CD8-positive, alpha-beta memory T cell (primary cell): ENCODE measurements around the gene MUC22. TPM values are rescaled to one million over a fixed set of nuclear protein-coding genes. Genes with fewer than 3 reads are reported as not detected.

Experiments used
- CTCF ChIA-PET: fragments of 350-600 bp; sonication (Branson Sonifier 250); formaldehyde crosslinking; loops from one replicate; lab custom pipeline; 2021; ENCODE audit warnings: antibody characterized with exemption; lab: Charles Lee
- POLR2A ChIA-PET: fragments of 350-600 bp; sonication (Branson Sonifier 250); formaldehyde crosslinking; loops from one replicate; lab custom pipeline; 2021; ENCODE audit warnings: antibody characterized with exemption; lab: Charles Lee
- DNase-seq, 5 donors: peaks; one replicate each; pipeline versions ENCODE4 v3.0.0 to v3.0.0-alpha.2; 2020 to 2022; ENCODE audit warnings: mixed read lengths in 1 of 5
- H3K27ac ChIP-seq: one replicate; pipeline ENCODE4 v1.7.0; 2013; ENCODE audit warnings: low read depth, mild to moderate bottlenecking, low read length, moderate library complexity
- H3K27me3 ChIP-seq: 2 replicates; pipeline ENCODE4 v1.7.0; 2013; ENCODE audit warnings: low read length, mild to moderate bottlenecking; ENCODE audit not compliant: insufficient read depth, poor library complexity, severe bottlenecking
- H3K36me3 ChIP-seq: 2 replicates; pipeline ENCODE4 v1.7.0; 2013; ENCODE audit warnings: mild to moderate bottlenecking, low read length, moderate library complexity; ENCODE audit not compliant: insufficient read depth
- H3K4me1 ChIP-seq: 2 replicates; pipeline ENCODE4 v1.7.0; 2013; ENCODE audit warnings: mild to moderate bottlenecking, low read length, moderate library complexity; ENCODE audit not compliant: insufficient read depth
- H3K4me3 ChIP-seq: 2 replicates; pipeline ENCODE4 v1.7.0; 2013; ENCODE audit warnings: mild to moderate bottlenecking, low read length
- H3K9me3 ChIP-seq: 2 replicates; pipeline ENCODE4 v1.7.0; 2013; ENCODE audit warnings: mild to moderate bottlenecking, low read length
- H3K27ac Mint-ChIP-seq, 8 donors: one replicate each; pipeline ENCODE4 v1.8.0; 2020 to 2021; ENCODE audit warnings: mixed read lengths in 8 of 8, mild to moderate bottlenecking in 6 of 8, inconsistent platforms in 3 of 8, moderate library complexity in 3 of 8
- H3K27me3 Mint-ChIP-seq, 2 donors: one replicate each; pipeline ENCODE4 v1.8.0; 2020 to 2021; ENCODE audit warnings: mixed read lengths in 2 of 2, mild to moderate bottlenecking in 1 of 2, moderate library complexity in 1 of 2
- H3K36me3 Mint-ChIP-seq, 3 donors: one replicate each; pipeline ENCODE4 v1.8.0; 2020 to 2021; ENCODE audit warnings: mixed read lengths in 3 of 3, inconsistent platforms in 1 of 3, mild to moderate bottlenecking in 1 of 3
- H3K4me1 Mint-ChIP-seq, 3 donors: one replicate each; pipeline ENCODE4 v1.8.0; 2020 to 2021; ENCODE audit warnings: mixed read lengths in 3 of 3, inconsistent platforms in 1 of 3, mild to moderate bottlenecking in 1 of 3
- H3K4me3 Mint-ChIP-seq, 7 donors: one replicate each; pipeline ENCODE4 v1.8.0; 2020 to 2021; ENCODE audit warnings: mixed read lengths in 7 of 7, mild to moderate bottlenecking in 6 of 7, moderate library complexity in 4 of 7, inconsistent platforms in 2 of 7
- H3K9me3 Mint-ChIP-seq, 5 donors: one replicate each; pipeline ENCODE4 v1.8.0; 2020 to 2022; ENCODE audit warnings: mixed read lengths in 5 of 5, mild to moderate bottlenecking in 3 of 5, moderate library complexity in 2 of 5, inconsistent platforms in 1 of 5
- polyA plus RNA-seq: library from polyadenylated mRNA; unstranded; fragments of 300-500 nt; fragmentation: Illumina TruSeq; gene quantifications from one replicate; pipeline ENCODE4 v1.2.3, GENCODE V29; 2021
- total RNA-seq, 2 experiments: library from RNA; stranded (reverse); gene quantifications; one replicate each; pipeline ENCODE4 v1.2.3, GENCODE V29; 2021

MUC22 gene
- total and polyA plus RNA-seq, 3 experiments from 2014 or later: not detected

- H3K36me3 Mint-ChIP-seq: no peaks in the 10 kb centered on the region
- POLR2A ChIA-PET: no interaction called here
- Histone ChIP-seq H3K27ac (no peak overlapping the region), H3K27me3 (no peaks in the 10 kb centered on the region), H3K9me3 (no peaks in the 10 kb centered on the region), H3K4me1 (no peaks in the 10 kb centered on the region), H3K36me3 (no peaks in the 10 kb centered on the region), H3K4me3 (no peak overlapping the region)
- H3K27me3 Mint-ChIP-seq: peaks cover 9 to 45% of the 10 kb centered on the region in 2 donors
- H3K4me3 Mint-ChIP-seq: no peak overlapping the region
- H3K4me1 Mint-ChIP-seq: no peaks in the 10 kb centered on the region
- H3K9me3 Mint-ChIP-seq: peaks cover 0 to 1% (median 0%) of the 10 kb centered on the region in 5 donors
- CTCF ChIA-PET: no interaction called here
- H3K27ac Mint-ChIP-seq: no peak overlapping the region
- DNase-seq: no peak
Observed at GRCh38 chr6:31035862-31036497, 25.7 kb downstream of the MUC22 start.

- POLR2A ChIA-PET: no interaction called here
- CTCF ChIA-PET: interaction anchor here (1.1 kb wide), 1 partner anchor 51 kb away, joined by 3 read pairs; no protein-coding TSS in a partner anchor
Observed at GRCh38 chr6:31037169-31037568, 26.9 kb downstream of the MUC22 start.

GRCh38 chr6:31037682-31038081, 27.4 kb downstream of the MUC22 start:
- Mint-ChIP-seq H3K27ac (no peak overlapping the region), H3K9me3 (peaks cover 0 to 1% (median 0%) of the 10 kb centered on the region in 5 donors), H3K27me3 (peaks cover 6 to 36% of the 10 kb centered on the region in 2 donors), H3K4me3 (no peak overlapping the region), H3K4me1 (peaks cover 0 to under 1% (median 0%) of the 10 kb centered on the region in 3 donors), H3K36me3 (no peaks in the 10 kb centered on the region)
- no peaks in the 10 kb centered on the region for H3K27me3 ChIP-seq
- no peak overlapping the region for H3K27ac ChIP-seq
- ChIA-PET CTCF (interaction anchor here (1.1 kb wide), 1 partner anchor 50 kb away, joined by 3 read pairs; no protein-coding TSS in a partner anchor), POLR2A (no interaction called here)
- H3K4me3 ChIP-seq: no peak overlapping the region
- DNase-seq: no peak
- no peaks in the 10 kb centered on the region for H3K36me3 ChIP-seq
- no peaks in the 10 kb centered on the region for H3K4me1 ChIP-seq
- H3K9me3 ChIP-seq: no peaks in the 10 kb centered on the region

More at GRCh38 chr6:31037169-31037568, 26.9 kb downstream of the MUC22 start:
- no peaks in the 10 kb centered on the region for H3K36me3 ChIP-seq
- no peaks in the 10 kb centered on the region for H3K9me3 ChIP-seq
- H3K27me3 ChIP-seq: no peaks in the 10 kb centered on the region
- no peaks in the 10 kb centered on the region for H3K4me1 ChIP-seq
- Mint-ChIP-seq H3K4me3 (no peak overlapping the region), H3K27ac (no peak overlapping the region), H3K9me3 (peaks cover 0 to 1% (median 0%) of the 10 kb centered on the region in 5 donors), H3K27me3 (peaks cover 7 to 40% of the 10 kb centered on the region in 2 donors), H3K36me3 (no peaks in the 10 kb centered on the region), H3K4me1 (no peaks in the 10 kb centered on the region)
- no peak overlapping the region for H3K27ac ChIP-seq
- no peak for DNase-seq
- no peak overlapping the region for H3K4me3 ChIP-seq

- no peak overlapping the region for H3K4me3 Mint-ChIP-seq
- H3K27me3 ChIP-seq: no peaks in the 10 kb centered on the region
- H3K9me3 ChIP-seq: no peaks in the 10 kb centered on the region
- no peaks in the 10 kb centered on the region for H3K36me3 Mint-ChIP-seq
- H3K27me3 Mint-ChIP-seq: peaks cover 9 to 33% of the 10 kb centered on the region in 2 donors
- DNase-seq: no peak
- no peaks in the 10 kb centered on the region for H3K36me3 ChIP-seq
- H3K4me1 Mint-ChIP-seq: peaks cover 0 to 3% (median 3%) of the 10 kb centered on the region in 3 donors
- peaks cover 0 to 1% (median 0%) of the 10 kb centered on the region in 5 donors for H3K9me3 Mint-ChIP-seq
- H3K4me1 ChIP-seq: no peaks in the 10 kb centered on the region
- POLR2A ChIA-PET: no interaction called here
- CTCF ChIA-PET: no interaction called here
- no peak overlapping the region for H3K27ac ChIP-seq
- no peak overlapping the region for H3K4me3 ChIP-seq
- peak overlapping the region in 1 of 8 donors; percentile 35 for H3K27ac Mint-ChIP-seq
Observed at GRCh38 chr6:31038559-31038958, 28.3 kb downstream of the MUC22 start.

GRCh38 chr6:31040801-31041200, 30.5 kb downstream of the MUC22 start:
- Mint-ChIP-seq H3K4me3 (no peak overlapping the region), H3K4me1 (peaks cover 0 to 3% (median 3%) of the 10 kb centered on the region in 3 donors), H3K27me3 (peaks cover 18 to 39% of the 10 kb centered on the region in 2 donors), H3K9me3 (peaks cover 0 to 1% (median 0%) of the 10 kb centered on the region in 5 donors), H3K27ac (no peak overlapping the region), H3K36me3 (no peaks in the 10 kb centered on the region)
- DNase-seq: no peak
- POLR2A ChIA-PET: interaction anchor here (0.6 kb wide), 1 partner anchor 85 kb away, joined by 4 read pairs; no protein-coding TSS in a partner anchor
- no peaks in the 10 kb centered on the region for H3K4me1 ChIP-seq
- H3K27ac ChIP-seq: no peak overlapping the region
- H3K27me3 ChIP-seq: no peaks in the 10 kb centered on the region
- no peak overlapping the region for H3K4me3 ChIP-seq
- H3K36me3 ChIP-seq: no peaks in the 10 kb centered on the region
- CTCF ChIA-PET: no interaction called here
- H3K9me3 ChIP-seq: no peaks in the 10 kb centered on the region

- no peak for DNase-seq
- ChIA-PET CTCF (interaction anchor here (1.8 kb wide), 1 partner anchor 38 kb away, joined by 8 read pairs; no protein-coding TSS in a partner anchor), POLR2A (no interaction called here)
- peaks cover 0 to 3% (median 3%) of the 10 kb centered on the region in 3 donors for H3K4me1 Mint-ChIP-seq
- H3K36me3 Mint-ChIP-seq: no peaks in the 10 kb centered on the region
- no peaks in the 10 kb centered on the region for H3K36me3 ChIP-seq
- H3K27ac Mint-ChIP-seq: no peak overlapping the region
- H3K27me3 ChIP-seq: no peaks in the 10 kb centered on the region
- peaks cover 0 to 1% (median 0%) of the 10 kb centered on the region in 5 donors for H3K9me3 Mint-ChIP-seq
- no peak overlapping the region for H3K4me3 Mint-ChIP-seq
- no peaks in the 10 kb centered on the region for H3K9me3 ChIP-seq
- H3K4me1 ChIP-seq: no peaks in the 10 kb centered on the region
- H3K4me3 ChIP-seq: no peak overlapping the region
- H3K27ac ChIP-seq: no peak overlapping the region
- peaks cover 16 to 46% of the 10 kb centered on the region in 2 donors for H3K27me3 Mint-ChIP-seq
Observed at GRCh38 chr6:31041372-31041974, 31.2 kb downstream of the MUC22 start.

- ChIA-PET CTCF (interaction anchor here (1.8 kb wide), 1 partner anchor 37 kb away, joined by 8 read pairs; no protein-coding TSS in a partner anchor), POLR2A (no interaction called here)
- DNase-seq: peak in 2 of 5 donors; percentile 18 to 56
- Mint-ChIP-seq H3K36me3 (no peaks in the 10 kb centered on the region), H3K27ac (peak overlapping the region in 2 of 8 donors; percentile 1 to 47), H3K4me3 (peak overlapping the region in 3 of 7 donors; percentile 12 to 44 (median 35)), H3K9me3 (no peaks in the 10 kb centered on the region), H3K27me3 (peaks cover 23 to 58% of the 10 kb centered on the region in 2 donors), H3K4me1 (peaks cover 0 to 3% (median 3%) of the 10 kb centered on the region in 3 donors)
- Histone ChIP-seq H3K27ac (no peak overlapping the region), H3K36me3 (no peaks in the 10 kb centered on the region), H3K4me1 (no peaks in the 10 kb centered on the region), H3K9me3 (no peaks in the 10 kb centered on the region), H3K4me3 (no peak overlapping the region), H3K27me3 (no peaks in the 10 kb centered on the region)
Observed at GRCh38 chr6:31042806-31043205, 32.5 kb downstream of the MUC22 start.

- POLR2A ChIA-PET: no interaction called here
- Mint-ChIP-seq H3K27ac (no peak overlapping the region), H3K4me1 (no peaks in the 10 kb centered on the region), H3K9me3 (no peaks in the 10 kb centered on the region), H3K36me3 (no peaks in the 10 kb centered on the region), H3K27me3 (peaks cover 28 to 74% of the 10 kb centered on the region in 2 donors), H3K4me3 (no peak overlapping the region)
- H3K27me3 ChIP-seq: no peaks in the 10 kb centered on the region
- H3K9me3 ChIP-seq: no peaks in the 10 kb centered on the region
- CTCF ChIA-PET: no interaction called here
- H3K36me3 ChIP-seq: no peaks in the 10 kb centered on the region
- DNase-seq: no peak
- H3K27ac ChIP-seq: no peak overlapping the region
- no peak overlapping the region for H3K4me3 ChIP-seq
- H3K4me1 ChIP-seq: no peaks in the 10 kb centered on the region
Observed at GRCh38 chr6:31048099-31048498, 37.8 kb downstream of the MUC22 start.
